ENCODE measurements around the gene STX4.

The STX4 gene

DNA sequence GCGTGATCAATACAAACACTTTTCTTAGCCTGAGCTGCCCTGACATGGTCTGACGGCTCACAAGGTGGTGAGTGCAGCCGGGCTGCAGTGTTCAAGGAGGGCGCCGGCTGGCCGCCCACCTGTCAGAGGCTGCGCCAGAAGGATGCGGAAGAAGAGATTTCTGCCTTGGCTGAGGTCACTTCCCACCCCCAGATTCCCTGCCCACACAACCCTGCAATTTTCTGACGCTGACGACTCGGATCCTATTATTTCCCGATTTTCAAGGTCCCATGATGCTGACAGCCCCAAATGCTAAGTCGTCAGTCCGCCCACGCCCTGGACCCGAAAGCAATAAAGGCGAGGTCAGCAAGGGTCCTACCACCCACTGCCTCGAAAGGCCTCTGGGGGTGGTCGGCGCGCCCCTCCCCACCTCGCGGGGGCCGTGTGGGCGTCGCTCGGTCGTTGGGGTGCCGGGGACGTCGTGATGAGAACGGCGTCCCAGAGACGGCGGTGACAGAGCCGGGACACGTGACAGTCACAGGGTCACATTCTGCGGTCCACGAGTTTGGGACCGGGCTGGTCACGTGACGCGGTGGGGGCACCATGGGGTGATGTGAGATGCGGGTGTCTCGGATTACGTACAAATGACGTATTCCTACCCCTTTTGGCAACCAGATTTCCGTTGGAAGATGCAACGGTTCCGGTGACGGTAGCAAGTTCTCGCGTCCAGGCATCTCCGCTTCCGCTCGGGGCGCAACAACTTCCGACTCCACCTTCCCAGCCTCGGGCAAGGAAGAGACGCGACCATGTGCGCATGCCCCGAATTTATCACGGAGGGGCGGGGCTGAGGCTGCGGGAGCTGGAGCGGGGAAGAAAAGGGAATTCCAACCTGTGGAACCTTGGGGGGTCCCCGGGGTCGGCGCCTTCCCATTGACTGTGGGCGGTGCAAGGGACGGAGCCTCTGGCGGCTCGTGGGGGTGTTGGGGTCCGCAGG is at the start of gene STX4:
Gene STX4 (plus strand): TSS at position 823 of the 973 bp plus-strand sequence. CDS start 248 bp downstream, outside the sequence.
- peak; percentile 91 for DNase-seq

GRCh38 chr16:30983898-30984610 is 49.3 kb upstream of the STX4 start:
- DNase-seq, result no peak

GRCh38 chr16:30984669-30985400 is 48.5 kb upstream of the STX4 start, which contains the start of gene HSD3B7:
TSS of gene HSD3B7 (plus strand) at chr16:30985207. CDS start at chr16:30985659, 452 bp downstream.
- DNase-seq, result peak; percentile 71

DNA sequence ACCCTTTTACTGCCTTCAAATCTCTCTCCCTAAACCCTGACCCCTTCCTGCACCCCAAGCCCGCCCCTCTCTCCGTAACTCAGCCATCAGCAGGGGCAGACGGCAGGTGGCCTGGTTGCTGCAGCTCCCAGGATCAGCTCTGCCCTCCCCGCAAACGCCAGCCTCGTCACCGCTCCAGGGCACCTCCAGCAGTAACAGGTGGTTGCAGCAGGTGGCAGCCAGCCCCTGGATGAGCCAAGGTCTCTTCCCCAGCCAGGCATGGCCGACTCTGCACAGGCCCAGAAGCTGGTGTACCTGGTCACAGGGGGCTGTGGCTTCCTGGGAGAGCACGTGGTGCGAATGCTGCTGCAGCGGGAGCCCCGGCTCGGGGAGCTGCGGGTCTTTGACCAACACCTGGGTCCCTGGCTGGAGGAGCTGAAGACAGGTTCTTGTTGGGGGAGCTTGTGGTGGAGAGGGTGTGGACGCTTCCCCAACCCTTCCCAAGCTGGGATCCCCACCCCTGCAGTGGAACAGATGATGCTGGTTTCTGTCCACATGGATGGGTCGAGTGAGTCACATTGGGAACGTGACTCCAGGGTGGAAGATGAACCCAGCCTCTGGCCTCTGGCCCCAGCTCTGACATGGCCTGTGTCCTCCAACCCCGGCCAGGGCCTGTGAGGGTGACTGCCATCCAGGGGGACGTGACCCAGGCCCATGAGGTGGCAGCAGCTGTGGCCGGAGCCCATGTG is 47.8 kb upstream of the STX4 start:
- peak; percentile 64 for DNase-seq

DNA sequence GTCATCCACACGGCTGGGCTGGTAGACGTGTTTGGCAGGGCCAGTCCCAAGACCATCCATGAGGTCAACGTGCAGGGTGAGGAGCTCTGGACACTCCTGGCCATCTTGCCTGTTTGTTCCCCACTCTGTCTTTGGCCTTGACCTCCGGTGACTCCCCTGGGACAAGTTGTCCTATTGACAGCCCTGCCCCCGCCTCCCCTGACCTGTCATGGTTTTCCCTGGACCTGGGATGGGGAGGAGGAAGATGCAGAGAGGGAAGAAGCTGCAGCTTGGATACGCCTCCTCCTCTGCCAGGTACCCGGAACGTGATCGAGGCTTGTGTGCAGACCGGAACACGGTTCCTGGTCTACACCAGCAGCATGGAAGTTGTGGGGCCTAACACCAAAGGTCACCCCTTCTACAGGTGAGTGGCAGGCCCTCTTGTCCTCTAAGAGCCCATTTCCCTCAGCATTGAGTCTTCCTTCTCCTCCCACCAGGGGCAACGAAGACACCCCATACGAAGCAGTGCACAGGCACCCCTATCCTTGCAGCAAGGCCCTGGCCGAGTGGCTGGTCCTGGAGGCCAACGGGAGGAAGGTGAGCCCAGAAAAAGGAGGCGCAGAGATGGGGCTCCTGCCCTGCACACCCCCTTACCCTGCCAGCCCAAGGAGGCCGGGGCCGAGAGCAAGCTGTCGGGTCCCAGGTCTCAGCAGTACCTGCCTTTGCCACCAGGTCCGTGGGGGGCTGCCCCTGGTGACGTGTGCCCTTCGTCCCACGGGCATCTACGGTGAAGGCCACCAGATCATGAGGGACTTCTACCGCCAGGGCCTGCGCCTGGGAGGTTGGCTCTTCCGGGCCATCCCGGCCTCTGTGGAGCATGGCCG is 47.0 kb upstream of the STX4 start:
- no peak for DNase-seq

DNA sequence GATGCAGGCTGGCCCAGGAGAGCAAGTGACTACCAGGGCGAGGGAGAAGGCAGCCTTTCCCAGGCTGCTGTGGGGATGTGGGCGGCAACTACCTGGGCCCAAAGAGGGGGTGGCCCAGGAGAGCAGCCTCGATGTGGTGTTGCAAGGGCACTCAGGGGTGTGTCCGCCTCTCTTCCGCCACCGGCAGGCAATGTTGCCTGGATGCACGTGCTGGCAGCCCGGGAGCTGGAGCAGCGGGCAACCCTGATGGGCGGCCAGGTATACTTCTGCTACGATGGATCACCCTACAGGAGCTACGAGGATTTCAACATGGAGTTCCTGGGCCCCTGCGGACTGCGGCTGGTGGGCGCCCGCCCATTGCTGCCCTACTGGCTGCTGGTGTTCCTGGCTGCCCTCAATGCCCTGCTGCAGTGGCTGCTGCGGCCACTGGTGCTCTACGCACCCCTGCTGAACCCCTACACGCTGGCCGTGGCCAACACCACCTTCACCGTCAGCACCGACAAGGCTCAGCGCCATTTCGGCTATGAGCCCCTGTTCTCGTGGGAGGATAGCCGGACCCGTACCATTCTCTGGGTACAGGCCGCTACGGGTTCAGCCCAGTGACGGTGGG is 45.7 kb upstream of the STX4 start:
- DNase-seq, result no peak

GRCh38 chr16:30989469-30990047 is 43.8 kb upstream of the STX4 start:
- no peak for DNase-seq

DNA sequence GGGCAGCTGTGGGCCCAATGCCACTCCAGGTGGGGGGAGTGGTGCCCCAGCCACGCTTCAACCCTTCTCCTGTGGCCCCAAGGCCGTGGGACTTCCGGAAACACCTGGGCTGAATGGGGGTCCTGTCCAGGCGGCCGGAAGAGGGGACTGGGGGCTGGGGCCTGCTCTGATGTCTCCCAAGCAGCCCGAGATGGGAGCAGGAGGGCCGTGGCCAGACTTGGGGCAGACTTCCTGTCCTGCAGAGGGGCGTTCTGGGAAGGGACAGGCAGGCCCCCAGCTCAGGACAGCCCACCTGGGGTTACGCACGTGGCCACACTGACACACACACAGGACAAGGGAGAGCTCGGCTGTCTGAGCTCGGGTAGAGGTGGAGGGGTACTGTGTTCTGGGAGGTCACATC is 43.3 kb upstream of the STX4 start:
- no peak for DNase-seq

- no peak for DNase-seq
Observed at GRCh38 chr16:30991052-30991451, 42.3 kb upstream of the STX4 start.

DNA sequence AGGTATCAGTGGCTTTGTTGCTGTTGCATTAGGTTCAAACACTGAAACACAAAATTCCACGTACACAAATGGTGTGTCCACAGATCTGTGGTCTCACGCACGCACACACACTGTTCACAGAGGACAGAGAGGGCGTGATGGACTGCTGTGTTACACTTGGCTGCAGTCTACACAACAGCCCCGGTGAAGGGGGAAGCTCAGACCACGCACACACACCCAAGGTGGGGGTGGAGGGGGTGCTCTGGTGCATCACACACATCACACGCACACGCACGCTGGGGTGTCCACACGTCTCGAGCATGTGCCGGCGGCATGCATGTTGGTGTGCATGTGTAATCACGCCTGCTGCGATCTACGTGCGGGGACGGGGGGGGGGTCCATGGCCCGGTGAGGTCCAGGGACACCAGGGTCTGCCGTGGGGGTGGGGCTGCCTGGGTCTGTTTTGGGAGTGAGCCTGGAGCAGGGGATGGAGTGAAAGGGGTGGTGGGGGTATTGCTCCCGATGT is 41.0 kb upstream of the STX4 start:
- DNase-seq, result no peak

DNA sequence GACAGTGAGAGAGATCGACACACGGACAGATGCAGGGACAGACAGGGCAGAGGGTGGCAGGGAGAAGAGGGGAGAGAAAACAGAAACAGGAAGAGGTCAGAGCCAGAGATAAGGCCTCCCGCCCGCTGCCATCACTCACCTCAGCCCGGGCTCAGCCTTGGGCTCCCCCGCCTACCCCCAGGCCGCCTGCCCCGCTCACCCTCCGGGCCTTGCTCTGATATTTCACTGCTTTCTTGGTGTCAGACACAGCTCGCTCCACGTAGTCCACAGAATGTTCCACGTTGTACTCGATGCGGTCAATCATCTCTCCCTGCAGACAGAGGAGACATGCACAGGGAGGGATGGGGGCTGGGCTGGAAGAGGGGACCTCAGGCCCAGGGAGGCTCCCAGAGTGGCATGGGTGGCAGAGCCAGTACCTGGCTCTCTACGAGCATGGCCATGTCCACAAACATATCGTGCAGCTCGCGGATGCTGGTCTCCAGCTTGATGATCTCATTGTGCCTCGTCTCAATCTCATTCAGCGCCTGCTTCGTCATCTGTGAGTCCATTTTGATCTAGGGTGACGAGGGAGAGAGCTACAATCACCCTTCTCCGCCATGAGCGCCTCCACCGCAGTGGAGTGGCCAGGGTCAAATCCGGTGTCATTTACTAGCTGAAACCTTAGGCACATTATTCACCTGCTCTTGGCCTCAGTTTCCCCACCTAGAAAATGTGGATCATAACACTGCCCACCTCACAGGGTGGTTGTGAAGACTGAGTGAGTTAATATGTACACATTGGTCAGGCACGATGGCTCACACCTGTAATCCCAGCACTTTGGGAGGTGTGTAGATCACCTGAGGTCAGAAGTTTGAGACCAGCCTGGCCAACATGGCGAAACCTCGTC is 40.2 kb upstream of the STX4 start:
- no peak for DNase-seq

DNA sequence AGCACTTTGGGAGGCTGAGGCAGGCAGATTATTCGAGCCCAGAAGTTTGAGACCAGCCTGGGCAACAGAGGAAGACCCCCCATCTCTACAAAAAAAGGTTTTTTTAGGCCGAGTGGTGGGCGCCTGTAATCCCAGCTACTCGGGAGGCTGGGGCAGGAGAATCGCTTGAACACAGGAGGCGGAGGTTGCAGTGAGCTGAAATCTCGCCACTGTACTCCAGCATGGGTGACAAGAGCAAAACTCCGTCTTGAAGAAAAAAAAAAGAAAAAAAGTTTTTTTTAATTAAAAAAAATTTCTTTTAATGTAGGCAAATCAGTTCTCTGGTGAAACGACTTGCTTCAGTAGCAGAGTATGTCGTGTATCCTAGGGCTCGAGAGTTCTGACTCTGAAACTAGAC is 37.4 kb upstream of the STX4 start:
- no peak for DNase-seq

GRCh38 chr16:30996324-30996984 is 36.9 kb upstream of the STX4 start:
- no peak for DNase-seq

DNA sequence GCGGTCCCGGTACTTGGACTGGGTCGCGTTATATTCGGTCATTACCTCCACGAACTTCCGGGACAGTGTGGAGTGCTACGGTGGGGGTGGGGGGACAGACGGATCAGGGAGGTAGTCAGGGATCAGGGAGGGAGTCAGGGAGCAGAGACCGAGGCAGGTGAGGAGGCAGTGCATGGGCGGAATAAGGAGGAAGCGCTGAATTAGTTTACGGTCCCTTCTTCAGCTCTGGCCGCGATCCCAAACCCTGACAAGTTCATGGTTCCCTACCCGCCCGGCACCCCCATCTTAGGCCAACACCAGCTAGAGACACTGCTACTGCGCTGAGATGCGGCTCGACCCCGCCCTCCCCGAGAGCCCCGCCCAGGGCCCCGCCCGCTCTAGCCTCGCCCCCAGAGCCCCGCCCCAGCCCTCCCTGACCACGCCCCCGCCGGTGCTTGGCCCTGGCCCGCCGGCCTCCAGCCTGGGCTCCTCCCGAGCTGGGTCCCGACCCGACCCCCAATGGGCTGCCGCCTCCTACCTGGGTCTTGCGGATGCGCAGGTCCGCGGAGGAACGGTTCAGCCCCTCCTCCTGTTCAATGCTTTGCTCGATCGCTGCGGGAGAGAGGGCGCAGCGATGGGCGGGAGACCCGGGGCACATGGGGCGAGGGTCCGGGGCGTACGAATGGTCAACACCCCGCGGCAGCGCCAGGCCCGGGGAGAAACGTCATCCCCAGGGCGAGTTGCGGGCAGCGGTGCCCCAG is 36.2 kb upstream of the STX4 start:
- peak; percentile 30 for DNase-seq

DNA sequence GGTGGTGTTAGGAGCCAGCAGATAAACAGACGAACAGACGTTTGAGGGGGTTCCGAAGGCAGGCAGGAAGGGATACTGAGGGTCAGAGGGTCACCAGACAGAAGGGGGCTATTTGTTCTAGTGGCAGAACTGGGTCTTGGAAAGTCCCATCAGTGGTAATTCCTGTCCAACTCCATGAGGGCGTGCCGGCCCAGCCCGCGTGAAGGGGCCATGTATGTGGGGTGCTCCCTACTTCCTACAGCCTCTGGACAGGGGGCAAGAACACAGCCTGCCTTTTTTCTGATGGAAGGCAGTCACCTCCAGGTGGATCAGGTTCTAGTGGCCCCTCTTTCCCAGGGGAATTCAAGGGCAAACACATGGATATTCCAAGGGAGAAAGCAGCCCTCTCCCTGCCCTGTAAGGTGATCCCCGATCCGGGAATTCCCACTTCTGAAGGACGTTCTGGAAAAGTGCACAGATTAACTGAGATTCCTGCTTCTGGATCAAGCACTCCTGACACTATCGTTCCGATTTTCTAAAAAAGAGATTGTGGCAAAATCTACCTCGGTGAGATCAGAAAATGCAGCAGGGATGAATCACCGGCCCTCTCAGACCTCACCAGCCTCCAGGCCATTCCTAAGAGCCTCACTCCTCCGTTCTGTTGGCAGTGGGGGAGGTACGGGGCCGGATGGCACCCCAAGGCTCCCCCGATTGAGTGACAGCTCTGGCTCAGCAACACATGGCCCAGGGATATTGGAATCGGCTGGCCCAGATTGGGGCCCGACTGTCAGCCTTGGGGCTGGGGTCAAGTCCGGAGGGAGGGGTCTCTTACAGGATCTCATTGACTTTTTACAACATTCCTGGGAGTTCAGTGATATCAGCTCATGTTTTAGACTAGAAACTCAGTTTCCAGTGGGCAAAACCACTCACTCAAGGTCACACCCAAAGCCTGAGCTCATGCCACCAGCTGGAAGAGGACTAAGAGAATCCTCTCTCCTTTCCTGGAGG is 35.3 kb upstream of the STX4 start:
- DNase-seq, result no peak

- no peak for DNase-seq
Observed at GRCh38 chr16:30998852-30999761, 34.3 kb upstream of the STX4 start.
